Jurkat, Clone E6-1 (cell line): Measurements from ENCODE around the gene LCAT.

Experiments
- DNase-seq: peaks from one replicate; pipeline ENCODE4 v3.0.0-alpha.2; 2011; ENCODE audit warnings: low read depth, low spot score
- H3K4me3 ChIP-seq: 2 replicates; pipeline ENCODE4 v1.5.1; 2011; ENCODE audit warnings: mild to moderate bottlenecking, low read length, control low read depth, moderate library complexity

LCAT gene

DNA sequence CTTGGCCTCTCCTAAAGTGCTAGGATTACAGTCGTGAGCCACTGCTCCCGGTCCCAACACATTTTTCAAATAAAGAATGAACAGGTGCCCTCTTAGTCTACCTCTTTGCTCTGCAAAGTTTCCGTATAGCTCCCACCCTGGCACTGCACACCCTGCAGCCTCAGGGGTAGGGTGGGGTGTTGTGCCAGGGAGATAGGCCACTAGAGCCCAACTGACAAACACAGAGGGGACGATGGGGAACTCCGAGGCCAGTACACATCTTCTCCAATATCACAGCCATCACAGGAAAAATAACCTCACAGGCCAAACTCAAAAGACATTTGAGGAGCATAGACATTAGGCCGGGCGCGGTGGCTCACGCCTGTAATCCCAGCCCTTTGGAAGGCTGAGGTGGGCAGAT lies 27.2 kb upstream of the LCAT start:
- DNase-seq: no peak
- H3K4me3 ChIP-seq: no peak overlapping the region

DNA sequence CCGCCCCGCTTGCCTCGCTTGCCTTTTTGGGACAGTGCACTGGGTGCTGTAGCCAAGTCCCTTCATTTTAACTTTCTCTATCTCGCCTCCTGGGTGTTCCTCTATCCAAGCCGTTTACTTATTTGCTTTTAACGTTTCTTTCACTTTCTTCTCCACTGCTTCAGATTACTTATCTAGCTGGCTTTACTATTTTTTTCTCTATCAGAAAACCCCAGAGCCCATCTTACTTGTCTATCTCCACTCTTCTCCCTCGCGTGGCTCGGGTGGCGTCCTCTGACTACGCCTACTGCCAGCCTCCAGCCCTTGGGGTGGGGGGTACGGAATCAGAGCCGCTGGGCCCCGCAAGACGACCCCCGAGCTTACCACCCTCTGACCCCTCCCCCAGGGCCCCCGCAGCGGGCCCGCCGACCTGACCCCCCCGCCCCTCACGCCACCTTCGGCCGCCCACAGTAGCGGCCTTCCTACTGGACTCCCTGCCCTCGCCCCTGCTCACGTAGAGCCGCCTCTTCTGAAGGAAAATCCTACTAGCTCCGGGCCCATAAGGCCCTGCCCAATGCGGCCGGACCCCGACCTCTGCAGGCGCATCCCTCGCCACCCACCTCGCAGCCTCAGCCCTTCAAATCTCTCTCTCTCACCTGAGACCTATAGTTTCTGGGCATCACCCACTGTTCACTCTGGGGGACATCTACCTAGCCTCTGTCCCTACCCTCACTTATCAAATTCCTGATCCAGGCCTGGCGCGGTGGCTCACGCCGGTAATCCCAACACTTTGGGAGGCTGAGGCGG lies 25.5 kb upstream of the LCAT start:
- H3K4me3 ChIP-seq: peak overlapping the region; percentile 61; the same call in 1 of the 2 replicates
- no peak for DNase-seq

GRCh38 chr16:67968400-67969253 lies 24.7 kb upstream of the LCAT start, which contains the start of gene SLC12A4:
SLC12A4 (minus strand) TSS chr16:67968637; CDS start chr16:67968553, 84 bp downstream.
- peak; percentile 79 for DNase-seq

DNA sequence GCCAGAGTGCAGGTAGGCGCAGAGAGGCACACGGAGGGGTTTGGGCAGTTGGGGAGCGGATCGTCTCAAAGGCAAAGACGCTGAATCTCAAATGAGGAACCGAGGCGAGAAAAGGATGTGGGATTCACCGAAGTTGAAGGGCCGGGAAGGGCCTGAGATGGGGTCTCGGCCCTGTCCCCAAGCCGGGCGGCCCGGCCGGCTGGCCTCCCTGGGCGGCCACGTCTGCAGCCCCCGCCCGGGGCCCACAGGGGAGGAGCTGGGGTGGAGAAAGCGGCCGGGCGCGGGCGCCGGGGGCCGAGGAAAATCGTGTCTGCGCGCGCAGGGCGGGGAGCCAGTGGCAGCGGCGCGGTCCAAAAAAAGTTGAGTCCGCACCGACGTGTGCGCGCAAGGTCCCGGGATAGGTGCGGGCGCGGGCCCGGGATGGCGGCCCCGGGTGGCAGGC lies 24.1 kb upstream of the LCAT start:
- DNase-seq: no peak
- peak overlapping the region; percentile 61 for H3K4me3 ChIP-seq

More at GRCh38 chr16:67968400-67969253, 24.7 kb upstream of the LCAT start, which contains the start of gene SLC12A4:
- H3K4me3 ChIP-seq: peak within 1 kb of the TSS; percentile 61

DNA sequence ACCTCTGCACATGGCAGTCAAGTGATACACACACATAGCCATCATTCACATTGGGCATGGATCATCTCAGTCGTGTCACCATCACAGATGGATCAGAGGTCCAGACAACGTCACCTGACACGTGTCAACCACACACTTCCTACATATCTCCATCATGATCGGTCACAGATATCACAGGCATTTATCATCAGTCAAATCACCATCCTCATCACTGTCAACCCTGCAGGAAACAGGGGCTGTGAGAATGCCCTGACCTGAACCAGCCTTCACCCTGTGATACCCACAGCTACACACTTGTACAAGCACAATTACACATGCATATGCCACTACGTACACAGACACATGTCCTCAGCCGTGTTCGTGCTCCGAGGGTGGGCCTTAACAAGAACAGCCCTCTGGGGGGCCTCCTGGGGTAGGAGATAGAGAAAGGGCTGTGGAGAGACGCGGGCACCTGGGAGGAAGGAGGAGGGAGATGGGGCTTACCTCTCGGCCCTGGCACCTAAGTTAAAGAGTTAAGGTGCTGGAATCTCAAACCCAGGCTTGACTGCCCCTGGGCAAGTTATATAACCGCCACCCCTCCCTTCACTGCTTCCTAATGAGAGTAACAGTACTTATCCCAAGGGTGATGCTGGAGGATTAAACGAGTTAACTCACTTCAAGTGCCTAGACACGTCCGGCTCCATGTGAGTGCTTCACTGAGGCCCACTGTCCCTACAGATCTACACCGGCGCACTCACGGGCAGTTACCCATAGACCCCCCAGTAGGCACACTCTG lies 23.4 kb upstream of the LCAT start:
- H3K4me3 ChIP-seq: peak overlapping the region; percentile 61
- DNase-seq: no peak

DNA sequence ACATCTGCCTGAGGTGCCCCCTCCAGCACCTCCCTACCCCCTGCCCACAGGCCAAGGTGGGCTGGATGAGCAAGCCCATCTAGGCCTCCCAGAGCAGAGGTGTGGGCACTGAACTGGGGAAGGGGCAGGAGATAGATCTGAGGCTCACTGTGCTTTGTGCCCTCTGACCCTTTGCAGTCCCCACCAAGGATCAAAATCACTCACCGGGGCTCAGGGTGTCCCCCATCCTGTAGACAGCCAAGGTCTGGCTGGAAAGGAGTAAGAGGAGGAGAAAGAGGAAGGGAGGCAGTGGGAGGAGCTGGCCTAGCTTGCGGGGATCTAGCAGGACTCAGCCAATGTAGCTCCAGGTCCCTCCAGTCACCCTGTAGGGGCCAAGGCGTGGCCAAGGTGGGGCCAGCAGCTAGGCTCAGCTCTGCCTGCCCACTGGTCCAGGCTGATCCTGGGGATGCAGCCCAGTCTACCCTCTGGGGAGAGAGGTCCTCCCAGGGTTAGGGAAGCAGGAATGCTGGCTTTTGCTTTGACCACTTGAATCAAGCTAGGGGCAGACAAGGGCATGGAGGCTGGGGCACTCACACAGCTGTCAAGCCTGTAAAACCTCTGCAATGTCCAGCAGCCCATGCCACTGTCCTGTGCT lies 22.7 kb upstream of the LCAT start:
- no peak overlapping the region for H3K4me3 ChIP-seq
- no peak for DNase-seq

DNA sequence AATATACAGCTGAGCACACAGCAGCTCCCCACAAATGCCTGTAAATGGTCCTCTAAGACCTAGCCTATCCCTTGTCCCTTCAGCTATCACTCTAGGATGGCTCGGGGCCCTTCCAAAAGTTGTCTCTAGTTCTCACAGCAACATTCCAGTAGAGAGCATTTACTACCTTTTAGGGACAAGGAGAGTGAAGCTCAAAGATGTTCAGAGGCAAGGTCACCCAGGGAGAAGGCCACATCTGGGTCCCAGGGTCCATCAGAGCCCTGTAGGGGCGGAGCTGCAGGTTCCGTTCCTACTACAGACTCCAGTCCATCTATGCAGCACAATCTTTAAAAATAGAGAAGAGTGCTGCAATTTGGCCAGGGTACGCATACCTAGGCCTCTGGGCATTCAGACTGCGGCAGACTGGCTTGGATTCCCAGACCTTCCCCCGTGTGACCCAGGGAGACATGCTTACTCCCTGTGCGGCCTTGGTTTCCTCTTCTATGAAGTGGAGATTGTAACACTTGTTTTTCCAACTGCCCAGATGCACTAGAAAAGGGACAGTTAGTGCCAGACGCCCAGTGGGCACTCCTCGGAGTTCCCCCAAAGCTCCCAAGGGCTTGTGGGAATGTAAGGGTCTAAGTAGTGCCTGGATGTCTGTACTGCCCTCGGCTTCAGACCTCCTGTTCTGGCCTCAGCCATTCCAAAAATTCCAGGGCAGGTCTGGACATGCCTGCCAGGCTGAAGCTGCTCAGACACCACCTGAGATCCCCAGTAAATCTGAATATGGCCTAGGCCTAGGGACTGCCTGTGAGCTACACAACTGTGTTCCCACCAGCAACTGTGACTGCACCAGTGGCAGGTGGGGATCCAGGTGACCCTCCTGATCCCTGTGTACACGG lies 22.0 kb upstream of the LCAT start:
- no peak overlapping the region for H3K4me3 ChIP-seq
- no peak for DNase-seq

DNA sequence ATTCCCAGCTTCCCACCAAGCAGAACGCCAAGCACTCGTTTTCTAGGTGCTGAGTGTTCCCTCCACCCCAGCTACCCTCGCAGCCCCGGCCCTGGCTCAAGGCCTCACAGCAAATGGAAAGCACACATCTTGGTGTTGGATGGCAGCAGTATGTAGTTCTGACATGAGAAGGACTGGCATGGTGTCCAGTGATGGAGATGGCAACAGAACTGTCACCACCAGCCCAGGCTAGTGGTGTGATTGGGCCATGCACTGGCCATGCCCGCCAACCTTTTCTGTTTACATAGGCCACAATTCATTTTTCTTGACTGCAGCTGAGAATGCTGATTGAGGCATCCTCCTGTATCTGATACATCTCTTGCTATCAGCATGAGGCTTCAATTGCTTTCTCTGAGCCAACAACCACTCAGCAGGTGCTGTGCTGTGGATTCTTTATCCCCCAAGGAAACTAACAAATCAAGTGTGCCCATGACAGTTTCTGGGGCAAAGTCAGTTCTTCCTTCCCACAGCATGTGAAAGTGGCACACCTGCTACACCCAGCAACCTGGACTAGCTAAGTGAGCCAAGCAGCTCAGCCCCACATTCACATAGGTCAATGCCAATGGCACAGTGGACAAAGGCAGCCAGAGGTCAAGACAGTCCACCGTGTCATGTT lies 20.7 kb upstream of the LCAT start:
- peak; percentile 30 for DNase-seq
- no peak overlapping the region for H3K4me3 ChIP-seq

DNA sequence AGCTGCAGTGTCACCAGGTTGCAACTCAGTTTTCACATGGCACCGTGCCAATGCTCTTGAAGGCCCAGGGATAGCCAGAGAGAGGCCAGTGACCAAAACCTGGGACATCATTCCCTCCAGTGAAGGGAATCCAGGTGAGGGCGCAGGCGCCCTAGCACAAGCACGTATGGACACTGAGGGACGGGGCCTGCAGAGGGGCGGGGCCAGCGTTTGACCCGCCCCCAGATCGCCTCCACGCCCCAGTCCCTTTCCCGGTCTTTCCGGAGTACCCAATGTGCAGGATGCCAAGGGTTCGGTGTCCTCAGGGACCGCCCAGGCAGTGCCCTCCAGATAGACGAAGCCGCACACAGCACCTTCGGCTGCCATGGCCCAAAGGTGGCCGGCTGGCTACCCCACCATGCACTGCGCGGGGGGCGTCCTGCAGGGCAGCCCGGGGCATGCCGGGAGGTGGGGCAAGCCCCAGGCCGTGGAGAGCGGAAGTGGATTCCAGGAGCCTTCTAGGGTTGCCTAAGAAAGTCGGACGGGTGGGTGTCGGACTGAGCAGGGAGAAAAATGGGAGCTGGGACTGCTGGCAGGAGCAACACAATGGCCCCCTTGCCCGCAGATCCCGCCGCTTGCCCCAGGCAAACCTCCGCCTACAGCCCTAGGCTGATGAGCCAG lies 19.9 kb upstream of the LCAT start:
- DNase-seq: no peak
- H3K4me3 ChIP-seq: no peak overlapping the region

- no peak overlapping the region for H3K4me3 ChIP-seq
- DNase-seq: no peak
These were observed 19.4 kb upstream of the LCAT start for GRCh38 chr16:67963292-67963661.

- H3K4me3 ChIP-seq: no peak overlapping the region
- no peak for DNase-seq
These were observed 18.2 kb upstream of the LCAT start for GRCh38 chr16:67962135-67962534.

DNA sequence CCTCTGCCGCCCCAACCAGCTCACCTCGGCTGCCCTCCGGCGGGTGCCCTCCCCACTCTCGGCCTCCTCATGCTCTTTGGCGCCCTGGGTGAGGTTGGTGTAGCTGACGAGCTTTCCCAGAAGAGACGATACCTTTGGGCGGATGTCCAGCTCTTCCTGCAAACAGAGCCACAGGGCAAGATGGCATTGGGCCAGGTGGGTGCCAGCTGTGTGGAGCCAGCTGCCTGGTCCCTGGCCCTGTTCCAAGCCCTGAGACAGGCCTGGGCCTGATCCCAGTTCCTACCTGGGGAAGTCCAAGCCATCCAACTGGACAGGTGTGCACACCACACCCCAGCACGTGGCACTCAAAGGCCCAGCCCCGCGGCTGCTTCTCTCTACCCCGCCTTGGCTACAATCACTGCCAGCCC lies 17.6 kb upstream of the LCAT start:
- no peak overlapping the region for H3K4me3 ChIP-seq
- no peak for DNase-seq

- H3K4me3 ChIP-seq: no peak overlapping the region
- no peak for DNase-seq
These were observed 15.8 kb upstream of the LCAT start for GRCh38 chr16:67959536-67960329.

DNA sequence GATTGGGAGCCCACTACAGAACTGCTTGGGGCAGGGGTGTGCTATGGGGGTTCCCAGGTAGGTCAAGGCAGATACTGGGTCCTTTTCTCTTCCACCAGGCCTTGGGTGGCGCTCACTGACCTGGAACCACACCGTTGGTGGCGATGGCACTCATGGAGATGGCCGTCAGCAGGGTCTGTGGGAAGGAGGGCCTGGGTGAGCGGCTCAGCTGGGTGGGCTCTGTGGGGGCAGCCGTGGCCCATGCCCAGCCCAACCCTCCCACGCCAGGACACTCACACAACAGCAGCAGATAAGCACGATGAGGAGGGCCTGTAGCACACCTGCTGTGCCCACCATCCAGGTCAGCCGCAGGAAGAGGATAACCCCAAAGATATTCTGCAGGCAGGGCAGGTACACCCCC lies 13.7 kb upstream of the LCAT start:
- no peak overlapping the region for H3K4me3 ChIP-seq
- DNase-seq: no peak

DNA sequence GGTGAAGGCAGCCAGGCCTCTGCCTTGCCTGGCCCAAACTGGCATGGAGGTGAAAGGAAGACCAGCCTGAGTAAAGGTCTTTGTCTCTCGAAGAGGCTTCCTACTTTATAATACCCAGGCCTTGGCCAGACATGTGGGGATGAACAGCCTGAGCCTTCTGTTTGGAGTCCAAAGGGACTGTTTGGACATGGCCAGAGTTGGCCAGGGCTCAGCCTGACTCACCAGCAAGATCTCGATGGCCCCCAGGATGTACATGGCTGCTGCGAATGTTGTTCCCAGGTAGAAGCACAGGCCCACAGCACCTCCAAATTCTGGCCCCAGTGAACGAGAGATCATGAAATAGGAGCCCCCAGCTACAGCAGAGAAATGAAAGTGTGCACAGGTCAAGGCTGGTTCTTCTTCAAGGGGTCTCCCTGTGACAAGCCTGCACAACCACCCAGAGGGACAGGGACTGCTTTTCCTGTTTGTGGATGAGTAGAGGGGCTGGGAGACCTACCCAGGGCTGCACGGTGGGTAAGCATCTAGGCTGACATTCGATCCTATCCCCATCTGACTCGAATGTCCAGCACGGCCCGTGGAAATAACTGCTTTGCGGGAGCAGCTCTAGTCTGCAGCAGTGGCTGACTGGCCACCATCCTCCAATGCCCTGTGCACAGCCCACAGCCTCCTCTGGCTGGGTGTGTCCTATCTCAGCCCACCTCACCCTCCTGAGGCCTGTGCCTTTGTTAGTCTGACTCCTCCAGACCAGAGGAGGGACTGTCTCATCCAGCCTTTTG lies 10.7 kb upstream of the LCAT start:
- H3K4me3 ChIP-seq: no peak overlapping the region
- no peak for DNase-seq
